ENCODE results near the gene ATP8A1. TPM values are rescaled to one million over a fixed set of nuclear protein-coding genes. Genes with fewer than 3 reads are reported as not detected.

Gene ATP8A1
- total RNA-seq, 3 donors from 2014 or later: 8.1 to 14.8 (median 11.4) TPM

DNA sequence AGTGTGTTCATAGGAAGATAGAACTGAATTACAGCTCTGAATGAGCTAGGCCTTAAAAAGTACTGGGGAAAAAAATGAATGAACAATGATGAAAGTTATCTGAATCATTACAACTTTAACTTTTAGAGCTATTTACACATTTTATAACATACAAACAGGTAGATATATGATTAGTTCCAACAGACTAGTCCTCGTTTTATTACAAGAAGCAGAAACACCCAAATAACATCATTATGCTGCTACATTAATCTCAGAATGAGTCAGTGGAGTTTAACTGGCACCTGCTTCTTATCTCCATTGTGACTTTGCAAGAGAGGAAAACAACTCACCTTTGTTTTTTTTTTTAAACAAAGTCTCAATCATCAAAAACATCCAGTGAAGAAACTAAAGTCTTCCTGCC is 15.2 kb downstream of the ATP8A1 start:
- no peak overlapping the region for H3K4me3 Mint-ChIP-seq
- DNase-seq (no peak), ATAC-seq (peak; percentile 20 to 42)
- H3K4me1 Mint-ChIP-seq (ENCODE audit: low read depth): peaks cover 90% of the 10 kb centered on the region
- H3K27me3 Mint-ChIP-seq (ENCODE audit: low read depth): no peaks in the 10 kb centered on the region
- H3K9me3 Mint-ChIP-seq: no peaks in the 10 kb centered on the region
- H3K36me3 Mint-ChIP-seq (ENCODE audit: insufficient read depth): peaks cover 2% of the 10 kb centered on the region

DNA sequence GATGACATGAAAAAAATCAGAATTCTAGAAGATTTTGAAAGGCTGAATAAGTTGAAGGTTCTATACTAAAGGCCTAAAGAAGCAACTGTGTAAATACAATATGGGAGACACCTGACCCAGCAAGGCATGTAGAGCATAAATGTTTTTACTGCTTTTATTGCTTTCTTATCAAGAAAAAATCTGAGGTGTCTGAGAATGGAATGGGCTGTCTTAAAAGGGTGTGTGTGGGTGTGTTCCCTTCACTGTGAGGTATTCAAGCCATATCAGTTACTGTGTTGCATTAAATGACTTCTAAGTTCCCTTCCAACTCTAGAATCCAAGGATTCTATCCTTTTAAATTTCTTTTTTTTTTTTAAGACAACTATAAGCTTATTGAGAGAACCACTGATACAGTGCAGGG is 15.7 kb downstream of the ATP8A1 start:
- DNase-seq (no peak), ATAC-seq (no peak)
- H3K4me1 Mint-ChIP-seq (ENCODE audit: low read depth): peaks cover 91% of the 10 kb centered on the region
- no peaks in the 10 kb centered on the region for H3K27me3 Mint-ChIP-seq (ENCODE audit: low read depth)
- no peaks in the 10 kb centered on the region for H3K9me3 Mint-ChIP-seq
- no peak overlapping the region for H3K4me3 Mint-ChIP-seq
- peaks cover 2% of the 10 kb centered on the region for H3K36me3 Mint-ChIP-seq (ENCODE audit: insufficient read depth)

DNA sequence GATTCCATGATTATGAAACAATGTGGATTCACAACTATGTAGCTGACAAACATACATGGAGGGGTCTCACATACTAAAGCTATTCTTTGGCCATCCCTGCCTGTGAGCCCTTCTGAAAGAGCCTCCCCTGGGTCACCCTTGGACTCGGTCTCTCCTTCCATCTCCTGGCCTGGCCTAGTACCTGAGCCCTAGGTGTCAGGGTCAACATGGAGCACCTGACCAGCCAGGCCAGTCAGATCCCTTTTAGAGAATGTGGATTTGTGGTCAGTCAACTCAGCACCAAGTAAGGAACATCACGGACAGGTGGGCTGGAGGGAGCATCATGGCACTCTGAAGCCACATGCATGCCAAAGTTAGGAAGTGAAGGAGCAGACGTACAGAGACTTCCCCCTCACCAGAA is 16.3 kb downstream of the ATP8A1 start:
- no peaks in the 10 kb centered on the region for H3K27me3 Mint-ChIP-seq (ENCODE audit: low read depth)
- H3K4me3 Mint-ChIP-seq: no peak overlapping the region

DNA sequence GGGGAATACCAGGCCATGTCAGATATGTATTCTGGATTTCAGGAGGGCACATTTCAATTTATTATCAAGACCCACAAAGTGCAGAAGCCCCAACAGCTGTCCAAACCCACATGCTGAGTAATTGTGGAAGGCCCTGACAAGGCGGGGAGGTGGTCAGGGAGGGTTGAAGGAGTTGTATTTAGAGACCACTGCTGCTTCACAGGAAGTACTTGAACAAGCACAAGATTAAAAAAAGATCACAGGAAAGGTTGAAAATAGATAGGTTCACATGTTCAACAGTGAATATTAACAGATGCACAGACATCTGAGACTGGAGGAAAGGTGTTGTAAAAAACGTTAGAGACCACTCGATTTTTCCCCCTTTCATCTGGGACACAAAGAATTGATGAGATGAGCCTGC is 17.9 kb downstream of the ATP8A1 start:
- peaks cover 80% of the 10 kb centered on the region for H3K4me1 Mint-ChIP-seq (ENCODE audit: low read depth)
- peak overlapping the region; percentile 55 for H3K4me3 Mint-ChIP-seq

More for the DNA sequence above, 16.3 kb downstream of the ATP8A1 start:
- DNase-seq: no peak
- Mint-ChIP-seq H3K9me3 (no peaks in the 10 kb centered on the region), H3K4me1 (ENCODE audit: low read depth) (peaks cover 89% of the 10 kb centered on the region), H3K36me3 (ENCODE audit: insufficient read depth) (peaks cover 3% of the 10 kb centered on the region)
- ATAC-seq: no peak

DNA sequence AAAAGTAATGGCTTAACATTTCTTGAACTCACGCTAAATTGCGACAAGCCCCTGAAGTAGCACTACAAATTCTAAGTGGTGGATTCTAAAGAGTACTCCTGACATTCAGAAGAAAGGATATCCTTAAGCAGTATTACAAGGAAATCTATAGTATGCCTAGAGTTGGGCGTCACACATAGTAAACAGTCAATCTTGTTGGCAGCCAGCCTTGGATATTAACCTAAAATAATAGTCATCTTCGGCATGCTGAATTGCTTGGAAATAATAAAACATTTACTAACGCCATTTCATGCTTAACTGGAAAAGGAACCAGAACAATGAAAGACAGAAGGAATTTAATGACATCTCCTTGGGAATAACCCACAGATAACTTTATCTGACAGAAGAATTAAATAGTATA is 18.6 kb downstream of the ATP8A1 start:
- no peak overlapping the region for H3K4me3 Mint-ChIP-seq
- H3K4me1 Mint-ChIP-seq (ENCODE audit: low read depth): peaks cover 80% of the 10 kb centered on the region
- no peaks in the 10 kb centered on the region for H3K27me3 Mint-ChIP-seq (ENCODE audit: low read depth)
- H3K36me3 Mint-ChIP-seq (ENCODE audit: insufficient read depth): peaks cover 2% of the 10 kb centered on the region
- ATAC-seq (no peak), DNase-seq (no peak)
- no peaks in the 10 kb centered on the region for H3K9me3 Mint-ChIP-seq

More for the DNA sequence above, 17.9 kb downstream of the ATP8A1 start:
- DNase-seq (no peak), ATAC-seq (peak in 1 of 2 donors; percentile 20)
- H3K9me3 Mint-ChIP-seq: no peaks in the 10 kb centered on the region
- no peaks in the 10 kb centered on the region for H3K27me3 Mint-ChIP-seq (ENCODE audit: low read depth)
- H3K36me3 Mint-ChIP-seq (ENCODE audit: insufficient read depth): peaks cover 3% of the 10 kb centered on the region

DNA sequence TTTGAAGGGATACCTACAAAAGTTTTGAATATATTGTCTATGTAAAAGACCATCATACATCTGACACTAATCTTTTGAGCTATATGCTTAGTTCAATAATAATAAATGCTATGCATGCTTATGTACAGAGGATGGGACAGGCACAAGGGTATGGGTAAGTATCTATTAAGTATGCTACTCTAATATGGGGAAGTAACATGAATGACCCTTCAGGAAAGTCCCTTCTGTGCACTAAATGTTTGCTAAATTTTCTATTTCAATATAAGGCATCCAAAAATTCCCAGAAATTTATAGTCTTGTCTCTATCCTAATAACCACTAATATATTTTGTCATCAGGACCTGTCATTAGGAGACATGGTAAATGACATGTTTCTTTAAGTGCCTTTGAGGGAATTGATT is 19.0 kb downstream of the ATP8A1 start:
- no peak for DNase-seq
- no peaks in the 10 kb centered on the region for H3K27me3 Mint-ChIP-seq (ENCODE audit: low read depth)
- no peak for ATAC-seq
- H3K4me1 Mint-ChIP-seq (ENCODE audit: low read depth): peaks cover 81% of the 10 kb centered on the region
- H3K9me3 Mint-ChIP-seq: no peaks in the 10 kb centered on the region
- H3K4me3 Mint-ChIP-seq: no peak overlapping the region
- peaks cover 2% of the 10 kb centered on the region for H3K36me3 Mint-ChIP-seq (ENCODE audit: insufficient read depth)

DNA sequence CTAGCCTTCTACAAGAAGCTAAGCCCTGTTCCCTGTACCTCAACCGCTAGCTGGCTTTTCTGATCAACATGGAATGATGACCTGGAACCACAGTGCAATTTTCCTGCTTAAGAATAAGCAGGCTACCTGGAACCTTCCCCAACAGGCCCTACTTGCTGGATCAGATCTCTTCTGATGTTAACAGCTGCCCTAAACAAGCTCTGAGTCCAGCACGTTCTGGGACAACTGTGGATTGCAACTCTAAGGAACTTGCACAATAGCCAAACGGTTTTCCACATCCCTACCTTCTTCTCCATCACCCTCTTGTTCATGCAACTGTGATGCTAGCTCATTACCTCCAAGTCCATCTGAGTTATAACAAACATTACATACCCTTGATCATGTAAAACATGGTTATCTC is 19.8 kb downstream of the ATP8A1 start:
- DNase-seq (no peak), ATAC-seq (no peak)
- H3K4me3 Mint-ChIP-seq: no peak overlapping the region
- no peaks in the 10 kb centered on the region for H3K27me3 Mint-ChIP-seq (ENCODE audit: low read depth)
- no peaks in the 10 kb centered on the region for H3K9me3 Mint-ChIP-seq
- peaks cover 77% of the 10 kb centered on the region for H3K4me1 Mint-ChIP-seq (ENCODE audit: low read depth)
- peaks cover 2% of the 10 kb centered on the region for H3K36me3 Mint-ChIP-seq (ENCODE audit: insufficient read depth)

DNA sequence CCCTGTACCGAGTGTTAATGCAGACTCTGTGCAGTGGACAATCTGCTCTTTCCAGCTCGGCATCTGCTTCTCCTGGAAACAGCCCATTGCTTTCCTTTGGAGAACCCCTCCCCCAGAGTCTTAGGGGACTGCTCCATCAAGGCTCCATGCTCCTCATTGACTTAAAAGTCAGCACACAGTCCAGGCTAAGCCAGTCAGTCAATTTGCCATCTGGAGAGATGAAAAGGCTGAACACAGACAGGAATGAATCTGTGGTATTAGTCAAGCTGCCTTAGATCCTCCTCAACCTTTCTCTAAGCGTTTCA is 20.3 kb downstream of the ATP8A1 start:
- no peaks in the 10 kb centered on the region for H3K9me3 Mint-ChIP-seq
- ATAC-seq: no peak
- peaks cover 75% of the 10 kb centered on the region for H3K4me1 Mint-ChIP-seq (ENCODE audit: low read depth)
- no peak for DNase-seq
- H3K4me3 Mint-ChIP-seq: no peak overlapping the region
- H3K36me3 Mint-ChIP-seq (ENCODE audit: insufficient read depth): peaks cover 2% of the 10 kb centered on the region
- no peaks in the 10 kb centered on the region for H3K27me3 Mint-ChIP-seq (ENCODE audit: low read depth)

DNA sequence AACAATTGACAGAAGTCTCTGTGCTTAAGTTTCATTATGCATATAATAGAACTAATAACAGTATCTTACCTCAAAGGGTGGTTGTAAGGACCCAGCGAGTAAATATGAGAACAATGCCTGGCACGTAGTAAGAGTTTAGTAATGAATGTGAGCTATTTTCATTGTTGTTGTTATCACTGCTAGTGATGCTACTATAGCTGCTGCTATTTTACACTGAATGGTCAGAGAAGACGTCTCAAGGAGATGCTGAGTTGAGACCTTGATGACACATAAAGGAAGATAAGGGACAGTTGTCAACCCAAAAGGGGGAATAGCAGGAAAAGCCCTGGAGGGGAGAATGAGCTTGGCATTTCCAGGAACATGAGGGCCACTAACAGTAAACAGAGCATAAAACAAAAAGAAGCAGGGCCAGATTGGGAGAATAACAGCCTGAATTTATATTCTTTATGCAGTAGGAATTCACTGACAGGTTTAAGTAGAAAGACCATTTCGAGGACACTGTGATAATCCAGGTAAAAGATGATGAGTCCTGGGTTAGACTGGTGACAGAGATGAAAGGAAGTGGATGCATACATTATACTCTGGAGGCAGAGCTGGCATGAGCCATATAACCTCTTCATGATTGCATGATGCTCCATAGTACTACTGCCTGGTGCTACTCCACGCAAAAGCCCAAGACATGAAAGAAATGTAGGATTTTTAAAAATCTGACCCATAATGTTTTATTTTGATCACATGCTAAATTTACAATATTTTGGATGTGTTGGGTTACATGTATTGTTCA is 23.1 kb downstream of the ATP8A1 start:
- Mint-ChIP-seq H3K9me3 (no peaks in the 10 kb centered on the region), H3K4me3 (no peak overlapping the region), H3K36me3 (ENCODE audit: insufficient read depth) (peaks cover 2% of the 10 kb centered on the region), H3K4me1 (ENCODE audit: low read depth) (peaks cover 74% of the 10 kb centered on the region), H3K27me3 (ENCODE audit: low read depth) (no peaks in the 10 kb centered on the region)
- DNase-seq: no peak
- ATAC-seq: peak; percentile 53 to 59

DNA sequence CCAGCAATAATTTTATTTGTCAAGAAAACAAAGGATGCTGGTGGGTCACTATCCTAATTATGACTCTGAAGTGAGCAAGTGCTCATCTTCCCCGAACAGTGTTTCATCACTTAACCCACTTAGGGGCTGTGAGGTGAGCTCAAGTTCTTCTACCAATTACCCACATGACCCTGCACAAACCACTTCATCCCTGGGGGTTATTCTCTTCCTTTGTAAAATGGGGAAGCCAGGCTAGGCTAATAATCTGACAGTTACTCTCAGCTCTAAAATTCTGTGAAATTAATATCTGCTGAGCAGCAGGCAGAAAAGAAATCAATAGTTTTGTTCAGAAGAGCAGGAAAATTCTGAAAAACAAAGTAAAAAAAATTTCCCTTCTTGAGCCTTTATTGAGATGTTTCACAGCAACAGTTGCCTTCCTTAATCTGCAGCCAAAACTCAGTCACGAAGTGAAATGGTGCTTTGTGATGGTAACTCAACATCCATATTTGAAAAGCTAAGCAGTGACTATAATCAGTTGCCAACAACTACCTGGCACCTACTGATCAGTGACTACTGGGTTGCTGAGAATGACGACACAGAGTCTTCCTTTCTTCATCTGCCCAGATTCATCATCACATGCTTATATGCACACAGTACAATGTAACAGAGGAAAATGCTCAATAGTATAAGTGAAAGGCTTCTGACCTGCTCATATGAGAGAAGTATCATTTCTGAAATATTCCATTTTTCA is 24.1 kb downstream of the ATP8A1 start:
- H3K4me3 Mint-ChIP-seq: no peak overlapping the region
- H3K36me3 Mint-ChIP-seq (ENCODE audit: insufficient read depth): peaks cover 2% of the 10 kb centered on the region
- peaks cover 75% of the 10 kb centered on the region for H3K4me1 Mint-ChIP-seq (ENCODE audit: low read depth)
- no peaks in the 10 kb centered on the region for H3K27me3 Mint-ChIP-seq (ENCODE audit: low read depth)
- ATAC-seq (no peak), DNase-seq (no peak)
- H3K9me3 Mint-ChIP-seq: no peaks in the 10 kb centered on the region

DNA sequence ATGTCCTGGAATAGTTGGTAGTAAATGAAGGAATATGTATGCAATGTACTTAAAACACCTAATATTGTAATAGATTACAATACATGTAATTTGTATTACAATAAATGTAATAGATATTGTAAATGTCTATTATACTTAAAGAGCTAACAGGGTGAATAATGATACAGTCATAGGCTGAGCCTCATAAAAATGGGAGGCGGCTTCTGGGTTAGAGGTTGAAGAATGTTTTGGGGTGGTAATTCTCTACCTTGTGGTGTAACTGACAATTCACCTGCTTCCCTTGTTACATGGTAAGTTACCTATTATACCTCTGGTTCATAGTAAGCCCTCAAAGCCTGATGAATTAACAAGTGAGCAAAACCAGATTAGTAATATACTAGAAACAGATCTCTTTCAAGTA is 26.0 kb downstream of the ATP8A1 start:
- Mint-ChIP-seq H3K27me3 (ENCODE audit: low read depth) (no peaks in the 10 kb centered on the region), H3K4me1 (ENCODE audit: low read depth) (peaks cover 73% of the 10 kb centered on the region), H3K9me3 (no peaks in the 10 kb centered on the region), H3K4me3 (no peak overlapping the region), H3K36me3 (ENCODE audit: insufficient read depth) (no peaks in the 10 kb centered on the region)
- DNase-seq: no peak
- ATAC-seq: no peak

DNA sequence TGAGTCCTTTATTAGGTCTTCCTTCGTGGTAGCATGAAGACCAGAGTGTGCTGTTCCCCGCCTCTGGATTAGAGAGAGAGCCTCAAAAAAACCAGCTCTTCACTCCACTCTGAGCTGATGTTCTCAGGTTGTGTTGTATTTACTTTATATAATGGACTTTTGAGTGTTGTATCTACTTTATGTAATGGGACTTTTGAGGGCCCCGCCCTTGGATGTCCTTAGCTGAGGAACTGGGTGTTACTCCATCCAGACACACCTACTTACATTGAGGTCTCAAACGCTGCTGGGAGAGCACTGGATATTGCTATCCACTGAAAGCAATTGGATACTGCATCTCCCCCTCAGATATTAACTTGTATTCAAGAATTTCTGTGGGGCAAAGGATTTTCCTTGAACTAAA is 28.2 kb downstream of the ATP8A1 start:
- peaks cover 68% of the 10 kb centered on the region for H3K4me1 Mint-ChIP-seq (ENCODE audit: low read depth)
- H3K27me3 Mint-ChIP-seq (ENCODE audit: low read depth): no peaks in the 10 kb centered on the region
- H3K36me3 Mint-ChIP-seq (ENCODE audit: insufficient read depth): peaks cover 3% of the 10 kb centered on the region
- ATAC-seq: no peak
- no peak for DNase-seq
- H3K4me3 Mint-ChIP-seq: no peak overlapping the region
- no peaks in the 10 kb centered on the region for H3K9me3 Mint-ChIP-seq

DNA sequence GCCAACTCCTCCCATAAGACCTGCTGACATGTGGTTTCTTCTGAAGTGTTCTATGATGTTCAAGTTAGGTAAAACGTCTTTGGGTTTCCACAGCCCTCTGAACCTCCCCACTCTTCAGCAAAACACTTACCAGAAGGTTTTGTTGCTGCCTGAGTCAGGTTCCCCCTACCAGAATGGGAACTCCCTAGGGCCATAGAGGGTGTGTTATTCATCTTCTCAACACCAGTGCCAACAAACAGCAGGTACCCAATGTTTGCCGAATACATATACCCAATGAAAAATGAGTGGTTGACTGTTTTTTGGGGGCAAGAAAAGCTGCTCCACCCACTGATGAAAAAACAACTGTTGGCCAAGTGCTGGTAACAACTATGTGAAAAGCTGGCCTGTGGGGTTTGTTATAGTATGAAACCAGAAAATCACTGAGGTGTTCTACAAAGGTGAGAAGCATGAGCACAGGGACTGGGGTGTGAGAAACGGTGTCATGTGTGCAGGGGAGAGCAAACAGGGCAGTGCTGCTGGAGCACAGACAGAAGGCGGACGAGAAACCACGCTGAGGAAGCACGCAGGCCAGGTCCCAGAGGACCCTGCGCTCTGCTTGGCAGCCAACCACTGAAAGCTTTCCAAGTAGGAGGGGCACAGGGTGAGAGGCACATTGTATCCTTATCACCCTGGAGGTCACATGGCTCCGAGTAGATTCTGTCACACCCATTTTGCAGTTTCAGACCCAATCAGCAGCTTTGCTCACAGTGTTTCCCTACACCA is 28.8 kb downstream of the ATP8A1 start:
- peaks cover 61% of the 10 kb centered on the region for H3K4me1 Mint-ChIP-seq (ENCODE audit: low read depth)
- H3K27me3 Mint-ChIP-seq (ENCODE audit: low read depth): no peaks in the 10 kb centered on the region
- peaks cover 7% of the 10 kb centered on the region for H3K36me3 Mint-ChIP-seq (ENCODE audit: insufficient read depth)
- peak; percentile 27 for DNase-seq
- ATAC-seq: peak; percentile 89 to 91
- peak overlapping the region; percentile 41 for H3K4me3 Mint-ChIP-seq
- no peaks in the 10 kb centered on the region for H3K9me3 Mint-ChIP-seq

DNA sequence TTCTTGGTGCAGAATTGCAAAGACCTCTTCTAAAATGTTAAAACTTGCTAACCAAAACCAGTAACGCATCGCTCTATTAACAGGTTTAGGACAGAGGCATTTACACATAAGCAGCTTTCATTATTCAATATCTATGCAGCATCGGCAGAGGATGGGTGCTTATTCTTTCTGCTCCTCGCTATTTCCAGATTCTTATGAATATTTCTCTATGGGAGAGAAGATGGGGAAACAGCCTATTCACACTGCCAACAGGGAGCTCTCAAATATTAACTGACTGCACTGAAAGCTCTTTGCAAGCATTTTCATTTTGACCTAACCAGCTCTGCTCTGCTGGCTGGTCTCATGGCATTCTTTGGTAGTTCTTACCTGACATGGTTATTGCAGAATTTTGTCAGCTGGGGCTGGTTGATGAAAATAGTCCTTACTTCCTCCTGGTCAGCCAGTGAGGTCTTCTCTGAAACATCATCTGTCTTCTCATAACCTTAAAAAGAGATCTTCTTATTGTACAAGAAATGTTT is 30.2 kb downstream of the ATP8A1 start:
- Mint-ChIP-seq H3K9me3 (no peaks in the 10 kb centered on the region), H3K4me1 (ENCODE audit: low read depth) (peaks cover 54% of the 10 kb centered on the region), H3K27me3 (ENCODE audit: low read depth) (no peaks in the 10 kb centered on the region), H3K36me3 (ENCODE audit: insufficient read depth) (peaks cover 11% of the 10 kb centered on the region), H3K4me3 (no peak overlapping the region)
- DNase-seq: no peak
- no peak for ATAC-seq
